Measurements from ENCODE around the gene CNST.

The CNST gene

GRCh38 chr1:246579818-246580217, 13.6 kb downstream of the CNST start:
- POLR2A ChIA-PET = interaction anchor here (0.8 to 0.9 kb wide), 2 partner anchors 13 to 29 kb away, joined by 3 to 4 read pairs; no protein-coding TSS in a partner anchor
- DNase-seq (ENCODE audit: low read depth, low spot score) = no peak
- TF ChIP-seq CTCF (IDR thresholded peaks at IDR 0.05; ENCODE audit: insufficient read depth, low read length, missing control alignments) = no peak
- CTCF ChIA-PET = interaction anchor here (0.6 to 0.9 kb wide), 2 partner anchors 15 to 82 kb away, joined by 3 read pairs; no protein-coding TSS in a partner anchor
- no peak overlapping the region for H3K4me3 ChIP-seq (ENCODE audit: low read depth, low read length)

GRCh38 chr1:246580497-246581370, 14.5 kb downstream of the CNST start:
- no peak for TF ChIP-seq CTCF (IDR thresholded peaks at IDR 0.05; ENCODE audit: insufficient read depth, low read length, missing control alignments)
- ChIA-PET POLR2A (interaction anchor here (0.6 to 0.8 kb wide), 2 partner anchors 28 to 291 kb away, joined by 3 read pairs; no protein-coding TSS in a partner anchor), CTCF (interaction anchor here (0.7 kb wide), 1 partner anchor 91 kb away, joined by 3 read pairs; no protein-coding TSS in a partner anchor)
- H3K4me3 ChIP-seq (ENCODE audit: low read depth, low read length) = no peak overlapping the region
- DNase-seq (ENCODE audit: low read depth, low spot score) = no peak

GRCh38 chr1:246582301-246583055, 16.2 kb downstream of the CNST start:
- H3K4me3 ChIP-seq (ENCODE audit: low read depth, low read length) = no peak overlapping the region
- ChIA-PET CTCF (interaction anchor here (1.2 kb wide), 1 partner anchor 11 kb away, joined by 5 read pairs; no protein-coding TSS in a partner anchor), POLR2A (no interaction called here)
- no peak for TF ChIP-seq CTCF (IDR thresholded peaks at IDR 0.05; ENCODE audit: insufficient read depth, low read length, missing control alignments)
- DNase-seq (ENCODE audit: low read depth, low spot score) = no peak

GRCh38 chr1:246583056-246583440, 16.8 kb downstream of the CNST start:
- no peak overlapping the region for H3K4me3 ChIP-seq (ENCODE audit: low read depth, low read length)
- ChIA-PET POLR2A (no interaction called here), CTCF (interaction anchor here (1.2 kb wide), 1 partner anchor 11 kb away, joined by 5 read pairs; no protein-coding TSS in a partner anchor)
- no peak for TF ChIP-seq CTCF (IDR thresholded peaks at IDR 0.05; ENCODE audit: insufficient read depth, low read length, missing control alignments)
- DNase-seq (ENCODE audit: low read depth, low spot score) = no peak

- DNase-seq (ENCODE audit: low read depth, low spot score) = no peak
- ChIA-PET CTCF (interaction anchor here (1.2 kb wide), 1 partner anchor 10 kb away, joined by 5 read pairs; no protein-coding TSS in a partner anchor), POLR2A (no interaction called here)
- no peak overlapping the region for H3K4me3 ChIP-seq (ENCODE audit: low read depth, low read length)
- no peak for TF ChIP-seq CTCF (IDR thresholded peaks at IDR 0.05; ENCODE audit: insufficient read depth, low read length, missing control alignments)
These were observed 17.4 kb downstream of the CNST start for GRCh38 chr1:246583448-246584185.

Measured in AG04449 (cell line).